GM13976 (cell line): ENCODE results near the gene OTOL1.

Experiments
- DNase-seq: peaks from one replicate; pipeline ENCODE4 v3.0.0; 2012; ENCODE audit warnings: low spot score
- CTCF ChIP-seq: IDR thresholded peaks from 2 replicates; pipeline ENCODE4 v1.5.1; 2012; ENCODE audit warnings: borderline replicate concordance, mild to moderate bottlenecking; ENCODE audit not compliant: insufficient read depth; ENCODE audit errors: extremely low read depth, missing control alignments, control extremely low read depth
- in situ Hi-C: fragments of 300-500 bp; cut with MboI; formaldehyde crosslinking; loops from one replicate; pipeline ENCODE4 v1.12.0; 2022; ENCODE audit warnings: low sequenced_read_pairs, mixed read lengths, inconsistent platforms; ENCODE audit not compliant: unreplicated experiment

Gene OTOL1

DNA sequence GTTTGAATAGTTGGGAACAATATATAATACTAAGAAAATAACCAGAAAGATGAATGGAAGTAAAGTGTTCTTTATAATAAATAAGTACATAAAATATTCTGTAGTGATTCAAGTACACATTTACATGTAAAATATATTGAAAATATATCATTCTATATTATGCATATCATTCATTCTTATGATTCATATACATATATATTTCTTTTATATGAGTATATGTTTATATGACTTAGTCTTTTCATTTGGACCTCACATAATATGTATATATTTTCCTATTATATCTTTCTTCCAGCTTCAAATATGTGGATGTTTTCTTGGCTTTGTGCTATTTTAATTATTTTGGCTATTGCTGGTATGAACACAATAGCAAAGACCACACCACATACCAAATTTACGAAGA is at the start of gene OTOL1:
Gene OTOL1 (plus strand): TSS at position 301 of the 400 bp plus-strand sequence. CDS start 0 bp downstream, at position 301.
- no peak for TF ChIP-seq CTCF
- in situ Hi-C loops = no loop called here
- no peak for DNase-seq

DNA sequence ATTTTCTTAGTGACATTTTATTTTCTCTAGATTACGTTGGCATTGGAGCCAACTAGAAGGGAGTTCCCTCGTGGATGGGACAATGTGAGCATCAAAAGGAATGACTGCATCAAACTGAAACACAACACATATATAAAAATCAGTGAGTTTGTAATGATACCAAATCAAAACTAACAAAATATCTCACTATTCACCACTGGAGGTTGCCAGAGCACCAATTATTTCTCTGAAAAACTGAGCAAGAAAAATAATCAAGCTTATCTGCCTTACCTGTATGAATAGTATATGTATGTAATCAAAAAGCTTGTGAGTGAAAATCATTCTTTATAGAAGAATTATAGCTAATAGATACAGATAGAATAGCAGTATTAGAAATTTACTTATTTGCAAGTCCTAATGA is 46.8 kb upstream of the OTOL1 start:
- no peak for DNase-seq
- no peak for TF ChIP-seq CTCF
- in situ Hi-C loops = no loop called here

DNA sequence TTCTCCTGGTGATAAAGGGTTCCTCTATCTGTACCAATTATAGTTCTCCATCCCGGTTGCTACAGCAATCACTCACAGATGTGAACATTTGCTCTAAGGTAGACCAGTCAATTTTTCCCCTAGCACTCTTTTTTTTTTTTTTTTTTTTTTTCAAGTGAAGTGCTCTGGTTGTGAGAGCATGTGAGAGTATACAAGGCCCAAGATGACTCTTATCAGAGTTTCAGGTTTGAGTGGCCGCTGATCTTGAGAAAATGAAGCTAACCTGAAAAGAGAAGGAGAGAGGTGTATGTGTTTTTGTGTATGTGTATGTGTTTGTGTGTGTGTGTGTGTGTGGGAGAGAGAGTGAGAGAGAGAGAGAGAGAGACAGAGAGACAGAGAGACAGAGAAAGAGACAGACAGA is 44.4 kb upstream of the OTOL1 start:
- in situ Hi-C loops = no loop called here
- no peak for DNase-seq
- TF ChIP-seq CTCF = no peak

- no peak for TF ChIP-seq CTCF
- in situ Hi-C loops = no loop called here
- no peak for DNase-seq
These were observed 42.0 kb upstream of the OTOL1 start for GRCh38 chr3:161454615-161455014.

GRCh38 chr3:161455962-161456361 is 40.6 kb upstream of the OTOL1 start:
- no peak for TF ChIP-seq CTCF

GRCh38 chr3:161462138-161462537 is 34.5 kb upstream of the OTOL1 start:
- in situ Hi-C loops = no loop called here
- no peak for DNase-seq
- no peak for TF ChIP-seq CTCF

More at GRCh38 chr3:161455962-161456361, 40.6 kb upstream of the OTOL1 start:
- DNase-seq = no peak
- in situ Hi-C loops = no loop called here

DNA sequence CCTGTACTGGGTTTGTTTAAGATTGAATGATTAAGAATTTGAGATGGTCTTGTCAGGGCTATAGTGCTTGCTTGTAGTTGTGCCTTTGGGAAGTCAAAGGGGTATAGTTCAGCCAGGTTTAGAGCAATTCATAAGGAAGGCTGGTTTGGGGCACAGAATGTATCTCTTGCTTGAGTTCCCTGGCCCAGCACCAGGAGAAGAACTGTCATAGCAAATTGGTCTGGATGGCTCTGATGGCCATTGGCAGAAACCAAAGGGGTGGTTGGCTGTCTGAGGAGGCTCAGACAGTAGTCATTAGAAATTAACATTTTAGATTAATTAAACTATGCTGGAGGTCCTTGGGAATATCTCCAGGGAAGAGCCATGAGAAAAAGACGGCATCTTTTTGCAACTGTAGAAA is 25.4 kb upstream of the OTOL1 start:
- no peak for TF ChIP-seq CTCF
- in situ Hi-C loops = no loop called here
- DNase-seq = no peak
